Panc1 (cell line): ENCODE data around the gene POLRMT.

ENCODE experiments used
- SIN3A ChIP-seq: IDR thresholded peaks from 2 replicates; pipeline ENCODE4 v1.6.1; 2012; ENCODE audit warnings: low read depth, mild to moderate bottlenecking, low read length, moderate library complexity, borderline replicate concordance; ENCODE audit not compliant: insufficient read depth
- TCF7L2 ChIP-seq: IDR thresholded peaks from 2 replicates; pipeline ENCODE4 v1.6.1; 2011; ENCODE audit warnings: mild to moderate bottlenecking, low read depth, low read length, inconsistent platforms
- TF ChIP-seq, protein P1 (sequence below): fragments of 450-650 bp; IDR thresholded peaks from 2 replicates; pipeline ENCODE4 v1.5.1; 2017; ENCODE audit warnings: mild to moderate bottlenecking

DNA sequence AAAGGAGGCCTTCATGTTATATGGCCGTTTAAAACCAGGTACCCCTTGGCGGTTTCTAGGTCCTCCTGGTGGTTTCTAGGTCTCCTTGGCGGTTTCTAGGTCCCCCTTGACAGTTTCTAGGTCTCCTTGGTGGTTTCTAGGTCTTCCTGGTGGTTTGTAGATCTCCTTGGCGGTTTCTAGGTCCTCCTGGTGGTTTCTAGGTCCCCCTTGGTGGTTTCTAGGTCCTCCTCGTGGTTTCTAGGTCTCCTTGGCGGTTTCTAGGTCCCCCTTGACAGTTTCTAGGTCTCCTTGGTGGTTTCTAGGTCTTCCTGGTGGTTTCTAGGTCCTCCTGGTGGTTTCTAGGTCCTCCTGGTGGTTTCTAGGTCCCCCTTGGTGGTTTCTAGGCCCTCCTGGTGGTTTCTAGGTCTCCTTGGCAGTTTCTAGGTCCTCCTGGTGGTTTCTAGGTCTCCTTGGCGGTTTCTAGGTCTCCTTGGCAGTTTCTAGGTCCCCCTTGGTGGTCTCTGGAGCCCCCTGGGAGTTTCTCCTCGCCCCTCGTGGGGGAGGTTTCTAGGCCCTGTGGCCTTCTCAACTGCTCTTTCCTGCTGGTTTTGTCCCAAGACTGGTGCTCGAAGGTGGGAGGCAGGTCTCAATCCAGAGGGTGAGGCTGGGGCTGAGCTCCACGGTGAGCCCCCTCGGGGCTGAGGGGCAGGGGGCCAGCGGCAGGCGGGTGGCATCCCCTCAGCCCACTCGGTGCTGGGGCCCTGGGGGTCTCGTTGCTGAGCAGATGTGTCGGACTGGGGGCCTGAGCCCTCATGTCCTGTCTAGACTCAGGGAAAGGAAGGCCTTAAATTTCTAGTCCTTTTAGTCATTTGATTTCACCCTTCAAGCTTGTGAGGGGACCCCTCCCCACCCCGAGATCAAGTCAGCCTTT is 35.7 kb downstream of the POLRMT start:
- TF ChIP-seq TCF7L2 (no peak), SIN3A (no peak)
- TF ChIP-seq, protein P1, sequence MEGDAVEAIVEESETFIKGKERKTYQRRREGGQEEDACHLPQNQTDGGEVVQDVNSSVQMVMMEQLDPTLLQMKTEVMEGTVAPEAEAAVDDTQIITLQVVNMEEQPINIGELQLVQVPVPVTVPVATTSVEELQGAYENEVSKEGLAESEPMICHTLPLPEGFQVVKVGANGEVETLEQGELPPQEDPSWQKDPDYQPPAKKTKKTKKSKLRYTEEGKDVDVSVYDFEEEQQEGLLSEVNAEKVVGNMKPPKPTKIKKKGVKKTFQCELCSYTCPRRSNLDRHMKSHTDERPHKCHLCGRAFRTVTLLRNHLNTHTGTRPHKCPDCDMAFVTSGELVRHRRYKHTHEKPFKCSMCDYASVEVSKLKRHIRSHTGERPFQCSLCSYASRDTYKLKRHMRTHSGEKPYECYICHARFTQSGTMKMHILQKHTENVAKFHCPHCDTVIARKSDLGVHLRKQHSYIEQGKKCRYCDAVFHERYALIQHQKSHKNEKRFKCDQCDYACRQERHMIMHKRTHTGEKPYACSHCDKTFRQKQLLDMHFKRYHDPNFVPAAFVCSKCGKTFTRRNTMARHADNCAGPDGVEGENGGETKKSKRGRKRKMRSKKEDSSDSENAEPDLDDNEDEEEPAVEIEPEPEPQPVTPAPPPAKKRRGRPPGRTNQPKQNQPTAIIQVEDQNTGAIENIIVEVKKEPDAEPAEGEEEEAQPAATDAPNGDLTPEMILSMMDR = no peak
